Measurements from ENCODE around the gene HIF1A.
"Not testable (repeated sequence)": the region's sequence is repeated elsewhere in the genome, so short reads cannot be mapped to it uniquely, and the experiment has no call there.

Gene HIF1A

DNA sequence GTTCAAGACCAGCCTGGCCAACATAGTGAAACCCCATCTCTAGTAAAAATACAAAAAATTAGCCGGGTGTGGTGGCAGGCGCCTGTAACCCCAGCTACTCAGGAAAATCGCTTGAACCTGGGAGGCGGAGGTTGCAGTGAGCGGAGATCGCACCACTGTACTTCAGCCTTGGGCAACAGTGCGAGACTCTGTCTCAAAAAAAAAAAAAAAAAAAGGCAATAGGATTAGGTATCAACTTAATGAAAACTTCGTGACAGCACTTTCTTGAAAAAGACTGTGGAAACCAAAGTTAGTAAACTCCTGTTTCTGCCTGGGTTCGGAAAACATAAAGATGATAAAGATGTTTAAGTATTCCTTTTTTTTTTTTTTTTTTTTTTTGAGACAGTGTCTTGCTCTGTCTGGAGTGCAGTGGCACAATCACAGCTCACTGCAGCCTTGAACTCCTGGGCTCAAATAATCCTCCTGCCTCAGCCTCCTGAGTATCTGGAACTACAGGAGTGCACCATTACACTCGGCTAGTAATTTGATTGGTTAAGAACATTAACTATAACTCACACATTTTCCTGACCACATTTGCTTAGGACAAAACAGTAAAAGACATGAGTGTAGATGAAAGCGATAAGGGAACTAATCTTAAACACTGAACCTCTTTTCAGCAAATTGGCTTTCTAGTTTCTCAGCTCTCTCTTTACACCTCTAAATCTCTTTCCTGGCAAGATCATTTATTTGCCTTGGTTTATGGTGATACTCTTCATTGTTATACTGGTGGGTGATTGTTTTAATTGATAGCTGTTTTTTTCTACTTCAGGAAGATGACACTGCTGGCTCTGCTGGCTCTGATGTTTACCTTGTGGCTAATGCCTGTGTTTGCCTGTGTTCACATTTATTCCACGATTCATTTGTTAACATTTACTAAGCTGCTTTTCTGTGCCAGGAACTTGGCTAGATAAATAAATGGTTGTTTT, 15.8 kb downstream of the HIF1A start:
- DNase-seq, result no peak

DNA sequence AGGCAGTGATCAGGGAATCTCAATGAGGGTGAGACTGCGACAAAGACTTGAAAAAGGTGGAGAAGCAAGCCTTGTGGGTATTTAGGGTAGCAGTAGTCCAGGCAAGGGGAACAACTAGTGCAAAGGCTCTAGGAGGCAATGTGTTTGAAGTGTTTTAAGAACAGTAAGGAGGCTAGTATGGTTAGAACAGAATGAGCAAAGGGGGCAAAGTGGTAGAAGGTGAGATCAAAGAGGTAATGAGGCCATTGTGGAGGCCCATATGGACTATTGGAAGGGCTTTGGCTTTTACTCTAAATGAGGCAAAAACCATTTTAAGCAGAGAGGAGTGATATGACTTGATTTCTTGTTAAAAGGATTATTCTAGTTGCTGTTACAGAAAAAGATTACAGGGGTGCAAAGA, 16.8 kb downstream of the HIF1A start:
- no peak for DNase-seq

DNA sequence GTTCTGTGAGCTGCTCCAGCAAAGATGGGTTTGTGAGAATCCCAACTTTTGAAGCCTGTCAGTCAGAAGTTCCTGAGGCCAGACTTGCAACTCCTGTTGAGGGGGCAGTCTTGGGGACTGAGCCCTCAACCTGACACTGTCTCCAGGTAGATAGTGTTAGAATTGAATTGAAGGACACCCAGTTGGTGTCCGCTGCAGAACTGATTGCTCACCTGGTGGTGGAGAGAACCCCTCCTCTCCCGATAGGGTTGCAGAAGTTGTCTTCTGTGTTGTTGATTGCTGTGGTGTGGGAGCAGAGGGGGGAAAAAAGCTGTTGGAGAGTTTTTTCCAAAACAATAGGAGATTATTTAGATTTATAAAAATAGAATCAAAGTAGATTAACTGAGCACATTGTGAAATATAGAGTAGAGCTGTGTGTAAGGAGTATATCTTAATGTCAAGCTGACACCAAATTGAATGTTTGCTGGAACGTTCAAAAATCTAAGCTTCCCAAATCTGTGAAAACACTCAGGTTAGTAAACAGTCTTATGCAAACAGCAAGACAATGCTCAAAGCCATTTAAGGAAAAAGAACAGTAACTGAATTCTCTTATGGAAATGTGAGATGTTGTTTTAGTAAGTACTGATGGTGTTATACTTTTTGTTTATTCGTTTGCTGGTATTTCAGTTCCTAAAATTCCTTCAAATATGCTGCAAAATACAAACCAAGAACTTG, 18.6 kb downstream of the HIF1A start:
- DNase-seq, result no peak

DNA sequence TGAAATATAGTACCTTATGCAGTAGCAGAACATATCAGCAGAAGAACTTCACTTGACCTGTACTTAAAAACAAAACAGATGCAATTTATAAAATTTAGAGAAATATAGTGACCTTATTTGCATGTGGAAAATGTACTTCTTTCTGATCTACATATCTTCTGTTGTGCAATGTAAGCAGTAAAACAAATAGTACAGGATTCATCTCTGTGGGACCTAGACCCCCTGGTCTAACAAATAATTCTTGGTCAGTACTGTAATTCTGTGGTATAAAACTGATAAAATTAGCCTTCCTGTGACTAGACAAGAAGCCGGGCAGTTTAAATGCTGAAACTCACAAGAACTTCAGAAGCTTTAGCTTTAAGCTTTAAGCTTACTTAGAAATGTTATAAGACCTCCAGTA, 21.6 kb downstream of the HIF1A start:
- no peak for DNase-seq

DNA sequence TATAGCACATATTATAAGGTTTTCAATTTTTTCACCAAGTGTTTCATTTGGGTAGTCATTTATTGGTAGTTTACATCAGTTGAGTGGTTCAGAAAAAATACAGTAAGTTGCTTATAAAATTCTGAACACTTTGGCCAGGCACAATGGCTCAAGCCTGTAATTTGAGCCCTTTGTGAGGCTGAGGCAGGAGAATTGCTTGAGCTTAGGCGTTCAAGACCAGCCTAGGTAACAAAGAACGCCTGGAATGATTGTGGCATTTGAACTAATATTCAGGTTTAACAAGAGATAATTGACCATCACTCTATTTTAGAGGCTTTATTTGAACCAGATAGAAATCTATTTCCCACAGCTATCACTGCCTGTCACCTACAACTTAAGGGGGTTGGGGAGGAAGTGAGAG, 22.7 kb downstream of the HIF1A start:
- DNase-seq, result no peak

DNA sequence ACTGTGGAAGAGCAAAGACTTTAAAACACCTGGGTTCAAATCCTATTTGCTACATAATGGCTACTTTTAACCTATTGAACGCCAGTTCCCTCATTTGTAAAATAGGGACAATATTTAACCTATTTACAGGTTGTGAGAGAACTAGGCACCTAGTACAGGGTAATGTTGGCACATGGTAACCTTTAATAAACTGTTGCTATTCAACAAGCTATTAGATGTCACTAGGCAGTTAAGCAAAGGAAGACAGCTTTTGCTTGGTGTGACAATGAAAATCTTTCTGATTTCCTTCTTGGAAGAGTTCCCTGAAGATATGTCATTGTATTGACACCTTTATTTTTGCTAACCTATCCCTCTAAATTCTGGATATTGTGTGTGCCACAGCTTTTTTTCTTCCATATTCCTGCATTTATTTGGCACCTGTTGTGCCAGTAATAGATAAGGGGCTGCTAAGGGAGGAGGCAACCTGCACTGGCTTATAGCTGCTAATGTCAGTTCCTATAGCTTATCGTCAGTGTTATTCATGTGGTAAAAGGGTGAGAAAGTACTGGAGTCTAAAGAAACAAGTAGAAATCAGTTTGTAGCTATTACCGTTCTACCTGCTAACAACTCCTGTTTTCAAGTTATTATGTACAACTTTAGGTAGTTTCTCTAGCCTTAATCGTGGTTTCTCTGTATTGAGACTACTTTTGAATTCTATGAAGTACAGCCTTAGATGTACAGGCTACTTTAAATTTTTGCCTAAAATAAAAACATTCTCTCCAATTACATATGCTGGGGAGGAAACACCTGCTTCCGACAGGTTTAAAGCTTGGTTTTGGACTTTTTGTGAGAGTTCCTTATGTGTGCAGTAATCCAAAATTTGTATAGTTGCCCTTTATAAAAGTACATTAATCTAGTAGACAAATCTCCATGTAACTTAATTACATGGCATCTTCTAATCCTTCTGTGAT, 24.3 kb downstream of the HIF1A start:
- no peak for DNase-seq

DNA sequence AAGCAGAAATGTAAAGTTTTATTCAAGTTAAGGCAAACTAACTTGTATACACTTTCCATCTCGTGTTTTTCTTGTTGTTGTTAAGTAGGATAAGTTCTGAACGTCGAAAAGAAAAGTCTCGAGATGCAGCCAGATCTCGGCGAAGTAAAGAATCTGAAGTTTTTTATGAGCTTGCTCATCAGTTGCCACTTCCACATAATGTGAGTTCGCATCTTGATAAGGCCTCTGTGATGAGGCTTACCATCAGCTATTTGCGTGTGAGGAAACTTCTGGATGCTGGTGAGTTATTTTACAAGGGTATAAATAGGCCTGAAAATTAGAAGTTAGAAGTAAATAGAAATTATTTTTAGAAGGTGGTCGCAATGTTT, 25.0 kb downstream of the HIF1A start:
- DNase-seq, result no peak

DNA sequence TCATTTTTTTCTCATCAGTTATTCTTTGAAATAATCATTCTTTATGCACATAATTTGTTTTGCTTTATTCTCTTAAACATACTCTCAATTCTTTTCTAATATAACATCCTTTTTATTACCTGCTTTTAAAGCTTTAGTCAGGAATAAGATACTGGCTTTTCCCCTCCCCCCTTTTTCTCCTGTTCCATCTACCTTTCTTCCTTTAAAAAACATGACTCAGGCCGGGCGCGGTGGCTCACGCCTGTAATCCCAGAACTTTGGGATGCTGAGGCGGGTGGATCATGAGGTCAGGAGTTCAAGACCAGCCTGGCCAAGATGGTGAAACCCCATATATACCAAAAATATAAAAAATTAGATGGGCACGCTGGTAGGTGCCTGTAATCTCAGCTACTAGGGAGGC, 25.4 kb downstream of the HIF1A start:
- DNase-seq, result no peak

DNA sequence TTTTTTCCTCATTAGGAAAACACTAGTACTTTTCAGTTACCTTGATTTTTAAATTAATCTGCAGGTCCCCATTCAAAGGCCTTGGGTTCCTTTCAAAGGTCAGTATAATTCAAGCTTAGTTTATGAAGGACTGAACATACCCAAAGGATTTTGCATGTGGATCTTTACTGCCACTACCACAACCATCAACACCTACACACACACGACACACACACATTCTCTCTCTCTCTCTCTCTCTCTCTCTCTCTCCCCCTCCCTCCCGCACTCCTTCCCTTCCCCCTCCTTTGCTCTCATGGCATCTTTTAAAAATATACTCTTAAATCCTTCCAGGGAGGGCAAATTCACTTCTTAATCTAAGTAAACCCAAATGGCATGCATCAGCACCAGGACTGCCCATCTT, 28.8 kb downstream of the HIF1A start:
- DNase-seq, result no peak

DNA sequence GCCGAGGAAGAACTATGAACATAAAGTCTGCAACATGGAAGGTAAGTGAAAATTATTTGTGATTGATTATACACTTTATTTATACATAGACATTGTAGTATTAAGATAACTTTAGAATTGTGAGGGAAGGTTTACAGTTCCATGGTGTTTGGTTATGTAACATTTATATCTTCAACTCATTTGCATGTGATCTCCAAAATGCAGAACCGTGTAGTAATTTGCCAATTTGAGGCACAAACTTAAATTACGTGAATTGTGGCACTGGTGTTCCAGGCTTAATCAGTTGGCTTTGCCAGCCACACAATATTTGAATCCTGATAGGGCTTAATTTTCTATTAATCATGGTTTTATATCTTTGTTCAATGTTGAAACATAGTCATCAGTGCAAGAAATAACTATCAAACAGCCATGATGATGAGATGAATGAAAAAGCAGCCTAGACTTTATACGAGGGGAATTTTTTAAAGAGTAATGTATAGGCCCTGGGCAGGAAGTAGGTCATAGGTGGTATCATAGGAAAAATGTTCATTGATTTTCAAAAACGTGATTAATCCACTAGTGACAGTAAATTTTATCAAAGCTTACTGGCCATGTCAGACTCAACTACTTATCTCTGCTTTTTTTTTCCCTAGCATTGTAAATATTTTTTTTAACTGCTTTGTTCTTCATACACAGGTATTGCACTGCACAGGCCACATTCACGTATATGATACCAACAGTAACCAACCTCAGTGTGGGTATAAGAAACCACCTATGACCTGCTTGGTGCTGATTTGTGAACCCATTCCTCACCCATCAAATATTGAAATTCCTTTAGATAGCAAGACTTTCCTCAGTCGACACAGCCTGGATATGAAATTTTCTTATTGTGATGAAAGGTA, 31.7 kb downstream of the HIF1A start:
- no peak for DNase-seq

DNA sequence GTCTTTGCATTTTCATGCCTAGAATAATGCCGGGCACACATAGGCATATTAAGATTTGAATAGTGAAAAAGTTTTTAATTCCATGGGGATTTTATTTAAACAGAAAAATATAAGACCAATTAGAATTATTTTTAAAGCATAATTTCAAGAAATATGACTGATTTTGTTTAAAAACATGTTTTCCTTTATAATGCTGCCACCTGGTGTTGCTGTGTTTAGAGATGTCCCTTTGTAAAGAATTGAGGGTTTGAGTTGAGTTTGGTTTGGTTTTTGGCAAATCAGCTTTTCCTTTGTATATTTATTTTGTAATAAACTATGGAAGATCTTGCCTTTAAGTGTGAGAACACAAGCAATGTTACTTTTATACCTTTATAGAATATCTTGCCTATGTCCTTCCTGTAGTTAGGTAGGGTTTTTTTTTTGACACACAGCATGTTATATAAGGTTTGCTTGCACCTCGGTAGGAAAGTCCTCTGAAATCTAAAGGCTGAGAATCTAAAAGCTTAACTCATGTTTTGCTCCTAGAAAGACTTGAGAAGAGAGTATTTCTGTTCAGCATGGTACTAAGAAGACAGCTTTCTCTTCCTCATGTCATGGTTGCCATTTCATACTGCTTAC, 35.6 kb downstream of the HIF1A start:
- DNase-seq, result no peak

DNA sequence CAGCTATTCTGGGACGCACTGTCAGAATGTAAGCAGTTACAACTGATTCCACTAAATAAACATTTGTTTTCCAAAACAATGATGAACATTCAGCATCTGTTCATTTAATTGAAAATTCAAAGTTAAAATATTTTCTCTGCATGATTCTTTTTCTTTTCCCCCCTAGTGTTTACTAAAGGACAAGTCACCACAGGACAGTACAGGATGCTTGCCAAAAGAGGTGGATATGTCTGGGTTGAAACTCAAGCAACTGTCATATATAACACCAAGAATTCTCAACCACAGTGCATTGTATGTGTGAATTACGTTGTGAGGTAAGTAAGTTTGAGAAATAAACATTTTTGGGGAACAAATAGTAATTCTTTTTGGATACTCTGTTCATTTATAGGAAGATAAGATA, 38.7 kb downstream of the HIF1A start:
- DNase-seq, result no peak

DNA sequence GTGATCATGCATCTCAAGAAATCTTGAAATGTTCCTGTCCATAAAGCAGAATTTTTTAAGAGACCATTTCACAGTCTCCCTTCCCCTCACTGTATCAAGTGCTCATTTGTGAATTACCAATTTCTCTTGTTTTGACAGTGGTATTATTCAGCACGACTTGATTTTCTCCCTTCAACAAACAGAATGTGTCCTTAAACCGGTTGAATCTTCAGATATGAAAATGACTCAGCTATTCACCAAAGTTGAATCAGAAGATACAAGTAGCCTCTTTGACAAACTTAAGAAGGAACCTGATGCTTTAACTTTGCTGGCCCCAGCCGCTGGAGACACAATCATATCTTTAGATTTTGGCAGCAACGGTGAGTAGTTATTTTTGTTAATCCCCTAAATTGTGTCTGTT, 41.4 kb downstream of the HIF1A start:
- no peak for DNase-seq

DNA sequence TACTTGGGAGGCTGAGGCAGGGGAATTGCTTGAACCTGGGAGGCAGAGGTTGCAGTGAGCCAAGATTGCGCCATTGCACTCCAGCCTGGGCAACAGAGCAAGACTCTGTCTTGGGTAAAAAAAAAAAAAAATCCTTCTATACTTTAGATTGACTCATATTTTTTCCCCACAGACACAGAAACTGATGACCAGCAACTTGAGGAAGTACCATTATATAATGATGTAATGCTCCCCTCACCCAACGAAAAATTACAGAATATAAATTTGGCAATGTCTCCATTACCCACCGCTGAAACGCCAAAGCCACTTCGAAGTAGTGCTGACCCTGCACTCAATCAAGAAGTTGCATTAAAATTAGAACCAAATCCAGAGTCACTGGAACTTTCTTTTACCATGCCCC, 42.6 kb downstream of the HIF1A start:
- DNase-seq, result no peak

DNA sequence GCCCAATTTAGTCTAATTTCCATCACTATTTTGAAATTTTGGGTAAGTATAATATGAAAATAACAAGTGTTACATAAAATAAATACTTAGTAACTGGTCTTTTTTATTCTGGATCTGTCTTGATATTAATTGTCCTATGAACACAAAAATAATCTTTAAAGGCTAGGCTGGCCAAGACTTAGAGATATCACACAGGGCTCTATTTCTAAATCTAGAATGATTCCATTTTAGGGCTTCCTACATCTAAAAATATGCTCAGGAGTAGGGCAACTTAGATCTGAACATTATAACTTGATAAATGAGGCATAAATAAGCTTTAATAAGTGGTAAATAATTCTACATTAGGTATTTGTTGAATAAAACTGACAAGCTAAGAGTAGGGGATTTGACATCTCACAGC, 43.8 kb downstream of the HIF1A start:
- DNase-seq, result no peak

DNA sequence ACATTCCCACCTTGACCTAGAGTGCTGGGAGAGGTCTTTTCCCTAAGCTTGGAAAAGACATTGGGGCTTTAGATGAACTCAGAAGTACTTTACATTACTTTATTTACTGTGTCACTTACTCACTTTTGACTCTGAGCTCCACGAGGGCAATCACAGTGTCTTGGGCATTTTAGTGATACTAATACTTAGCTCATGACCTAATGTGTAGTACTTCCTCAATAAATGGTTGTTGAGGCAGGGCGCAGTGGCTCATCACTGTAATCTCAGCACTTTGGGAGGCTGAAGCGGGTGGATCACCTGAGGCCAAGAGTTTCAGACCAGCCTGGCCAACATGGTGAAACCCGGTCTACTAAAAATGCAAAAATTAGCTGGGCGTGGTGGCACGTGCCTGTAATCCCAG, 47.1 kb downstream of the HIF1A start:
- no peak for DNase-seq

DNA sequence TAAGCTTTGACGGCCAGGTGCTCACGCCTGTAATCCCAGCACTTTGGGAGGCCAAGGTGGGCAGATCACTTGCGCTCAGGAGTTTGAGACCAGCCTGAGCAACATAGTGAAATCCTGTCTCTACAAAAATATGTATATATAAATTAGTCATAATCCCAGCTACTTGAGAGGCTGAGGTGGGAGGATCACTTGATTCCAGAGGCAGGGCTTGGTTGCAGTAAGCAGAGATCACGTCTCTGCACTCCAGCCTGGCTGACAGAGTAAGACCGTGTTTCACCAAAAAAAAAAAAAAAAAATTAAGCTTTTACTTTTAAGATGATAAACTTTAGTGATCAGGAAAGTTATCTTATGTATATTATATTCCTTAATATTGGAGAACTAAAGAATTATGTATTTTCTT, 48.9 kb downstream of the HIF1A start:
- DNase-seq, result no peak

DNA sequence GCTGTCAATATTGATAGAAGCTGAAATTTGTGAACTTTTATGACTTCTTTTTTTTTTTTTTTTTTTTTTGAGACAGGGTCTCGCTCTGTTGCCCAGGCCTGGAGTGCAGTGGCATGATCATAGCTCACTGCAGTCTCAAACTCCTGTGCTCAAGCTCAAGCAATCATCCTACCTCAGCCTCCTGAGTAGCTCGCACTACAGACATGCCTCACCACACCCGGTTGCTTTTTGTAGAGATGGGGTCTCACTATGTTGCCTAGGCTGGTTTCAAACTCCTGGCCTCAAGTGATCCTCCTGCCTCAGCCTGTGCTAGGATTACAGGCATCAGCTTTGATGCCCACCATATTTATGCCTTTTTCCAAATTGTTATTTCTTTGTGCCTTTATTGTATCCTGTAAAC, 51.0 kb downstream of the HIF1A start:
- DNase-seq, result not testable (repeated sequence)

DNA sequence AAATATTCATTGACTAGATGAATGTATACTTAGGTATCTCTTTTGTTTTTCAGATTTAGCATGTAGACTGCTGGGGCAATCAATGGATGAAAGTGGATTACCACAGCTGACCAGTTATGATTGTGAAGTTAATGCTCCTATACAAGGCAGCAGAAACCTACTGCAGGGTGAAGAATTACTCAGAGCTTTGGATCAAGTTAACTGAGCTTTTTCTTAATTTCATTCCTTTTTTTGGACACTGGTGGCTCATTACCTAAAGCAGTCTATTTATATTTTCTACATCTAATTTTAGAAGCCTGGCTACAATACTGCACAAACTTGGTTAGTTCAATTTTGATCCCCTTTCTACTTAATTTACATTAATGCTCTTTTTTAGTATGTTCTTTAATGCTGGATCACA, 51.6 kb downstream of the HIF1A start:
- no peak for DNase-seq

DNA sequence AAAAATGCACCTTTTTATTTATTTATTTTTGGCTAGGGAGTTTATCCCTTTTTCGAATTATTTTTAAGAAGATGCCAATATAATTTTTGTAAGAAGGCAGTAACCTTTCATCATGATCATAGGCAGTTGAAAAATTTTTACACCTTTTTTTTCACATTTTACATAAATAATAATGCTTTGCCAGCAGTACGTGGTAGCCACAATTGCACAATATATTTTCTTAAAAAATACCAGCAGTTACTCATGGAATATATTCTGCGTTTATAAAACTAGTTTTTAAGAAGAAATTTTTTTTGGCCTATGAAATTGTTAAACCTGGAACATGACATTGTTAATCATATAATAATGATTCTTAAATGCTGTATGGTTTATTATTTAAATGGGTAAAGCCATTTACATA, 52.0 kb downstream of the HIF1A start:
- DNase-seq, result no peak

DNA sequence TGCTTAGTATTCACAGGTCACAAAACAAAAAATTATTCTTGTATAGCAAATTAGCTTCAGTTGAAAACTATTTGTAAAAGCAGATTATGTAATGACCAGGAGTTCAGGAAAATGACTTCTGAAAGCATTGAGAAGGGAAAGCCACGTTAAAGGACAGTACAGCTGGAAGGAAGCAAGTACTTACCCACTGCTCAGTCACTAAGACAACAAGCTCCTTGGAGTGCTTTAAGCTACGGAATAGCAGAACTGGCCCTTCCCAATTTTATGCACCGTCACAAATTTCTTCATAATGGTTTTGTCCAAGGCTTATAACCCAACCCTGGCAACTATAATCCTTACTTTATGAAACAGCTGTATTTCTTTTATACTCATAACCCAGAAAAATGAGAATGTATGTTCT, 54.0 kb downstream of the HIF1A start:
- DNase-seq, result no peak

DNA sequence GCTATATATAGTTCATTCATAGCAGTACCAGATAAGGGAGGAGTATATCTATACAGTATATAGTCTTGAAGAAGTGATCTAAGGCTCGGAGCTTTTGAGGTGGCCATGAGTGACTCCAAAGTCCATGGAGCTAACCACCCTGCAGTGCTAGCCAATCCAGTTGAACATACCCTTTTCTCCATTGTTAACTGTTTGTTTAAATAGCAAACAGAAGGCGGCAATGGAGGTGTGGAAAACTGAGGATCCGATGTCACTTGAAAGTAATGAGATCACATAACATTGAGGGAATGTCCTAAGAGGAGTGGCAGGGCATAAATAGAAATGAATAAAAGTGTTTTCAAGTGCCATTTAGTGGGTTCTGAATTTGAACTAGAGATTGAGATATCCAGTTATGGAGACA, 54.6 kb downstream of the HIF1A start:
- no peak for DNase-seq

All from activated naive CD4-positive, alpha-beta T cell (primary cell).